Pancreas (tissue), 10 donors: ENCODE results near the gene NKX6-2. TPM values are rescaled to one million over a fixed set of nuclear protein-coding genes. Genes with fewer than 3 reads are reported as not detected.

Experiments
- ATAC-seq, 4 donors: fragments of 200-7000 bp; cut with Tn5 transposase; one replicate each; pipeline versions ENCODE4 v1.8.0 to v1.9.1; 2020; ENCODE audit warnings: mild to moderate bottlenecking in 4 of 4, moderate library complexity in 4 of 4
- DNase-seq, 6 donors: peaks; one replicate each; pipeline ENCODE4 v3.0.0-alpha.2; 2020
- FAIRE-seq: peaks from 2 replicates; lab custom pipeline; 2012; peaks lifted over from hg19 to GRCh38; lab: Jason Lieb, UNC
- H3K27ac ChIP-seq, 4 donors: fragments of 200-600 bp; sonication (generic); 1 replicate in 3 of 4; 2 replicates in 1 of 4; pipeline versions ENCODE4 v1.5.0 to v1.8.0; 2020
- H3K27me3 ChIP-seq, 4 donors: fragments of 200-600 bp; one replicate each; pipeline ENCODE4 v1.8.0; 2021
- H3K36me3 ChIP-seq, 3 donors: fragments of 200-600 bp; sonication (generic) in 1 of 3; one replicate each; pipeline versions ENCODE4 v1.5.0 to v1.8.0; 2020 to 2021
- H3K4me1 ChIP-seq, 3 donors: fragments of 200-600 bp; one replicate each; pipeline ENCODE4 v1.8.0; 2021
- H3K4me3 ChIP-seq, 4 donors: fragments of 200-600 bp; sonication (generic) in 2 of 4; one replicate each; pipeline versions ENCODE4 v1.5.0 to v1.8.0; 2020 to 2021
- H3K9me3 ChIP-seq, 4 donors: fragments of 200-600 bp; one replicate each; pipeline ENCODE4 v1.8.0; 2021
- CTCF ChIP-seq, 4 donors: fragments of 200-600 bp; sonication (generic) in 3 of 4; IDR thresholded peaks; one replicate each; pipeline versions ENCODE4 v1.5.0 to v1.8.0; 2021; ENCODE audit warnings: antibody characterized with exemption in 4 of 4
- WGBS, 2 donors: extraction: QIAGEN DNeasy Blood & Tissue Kit; methylation state at CpG; one replicate each; pipeline ENCODE4 v1.1.7; 2013; 5-methylcytosine and 5-hydroxymethylcytosine counted together
- intact Hi-C, 3 donors: fragments of 100-400 bp; cut with DNase I; formaldehyde crosslinking; loops; one replicate each; pipeline versions ENCODE4 v1.11.1 to v1.14.2; 2022
- polyA plus RNA-seq, 2 donors: library from polyadenylated mRNA; stranded (reverse); fragments of 200-250 nt; gene quantifications; one replicate each; pipeline ENCODE4 v1.2.3, GENCODE V29; 2013
- total RNA-seq, 6 donors: library from RNA; stranded (reverse); fragmentation: NEBNext Ultra II Directional in 4 of 6; extraction: Animal tissue kit (Norgen Biotek cat#: 25700) in 4 of 6; gene quantifications; one replicate each; pipeline versions ENCODE4 v1.2.1 to v1.2.4, GENCODE V29; 2021 to 2023
- donor health status: healthy with polysubstance abuse.
- donor health status: DM: no; HTN: no; CAD: no; lungs with moderate emphysema.
- donor health status: DM: no; HTN: no; CAD: no.
- donor health status: control.
- donor health status: control.
- donor health status: Bipolar disorder and iron deficiency.
- donor health status: DM: yes; HTN: yes; CAD: no.
- donor health status: DM: no; HTN: no; CAD: no.
- donor health status: DM: no; HTN: no; CAD: no.
- donor health status: DM: yes; HTN: yes; CAD: no.

Gene NKX6-2
- total and polyA plus RNA-seq, 8 donors = 0.09 to 2.3 (median 0.16) TPM; not detected in 3

DNA sequence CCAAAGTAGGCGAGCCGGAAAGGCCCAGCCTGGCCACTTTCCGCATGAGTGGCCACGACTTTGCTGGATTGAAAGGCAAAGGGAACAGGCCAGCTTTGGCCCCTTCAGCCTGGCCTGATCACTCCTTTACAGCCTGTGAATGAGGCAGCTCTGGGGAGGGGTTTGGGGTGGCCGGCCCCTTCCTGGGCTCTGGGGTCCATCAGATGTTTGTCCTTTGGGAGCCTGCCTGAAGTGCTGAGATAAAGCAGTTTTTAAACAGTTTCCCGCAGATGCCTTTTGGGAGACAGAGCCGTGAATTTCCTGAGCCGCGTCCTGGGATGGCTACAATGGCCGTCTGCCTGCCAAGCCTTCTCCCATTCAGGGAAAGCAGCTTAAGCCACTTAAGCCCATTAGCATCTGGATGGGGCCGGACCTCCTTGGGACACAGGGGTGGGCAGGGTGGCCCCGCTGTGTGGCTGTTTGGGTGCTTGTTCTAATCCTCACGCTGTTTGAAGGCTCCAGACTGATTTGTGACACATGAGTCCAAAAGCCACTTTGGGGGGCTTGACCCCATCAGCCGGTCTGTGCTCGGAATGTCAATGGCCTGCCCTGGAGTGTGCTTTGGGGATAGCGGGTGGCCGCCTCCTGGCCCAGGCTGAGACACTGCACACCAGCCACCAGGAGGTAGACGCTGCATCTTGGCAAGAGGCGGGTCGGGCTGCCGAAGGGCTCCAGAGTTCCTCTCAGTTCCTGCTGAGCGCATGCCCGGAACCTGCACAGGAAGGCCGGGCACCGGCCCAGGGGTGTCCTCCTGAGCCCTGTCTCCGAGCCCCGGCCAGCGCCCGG is 38.9 kb downstream of the NKX6-2 start:
- Histone ChIP-seq H3K27me3 (no peaks in the 10 kb centered on the region), H3K36me3 (peaks cover 0 to 9% (median 0%) of the 10 kb centered on the region in 3 donors), H3K4me1 (no peaks in the 10 kb centered on the region), H3K4me3 (no peak overlapping the region), H3K27ac (no peak overlapping the region), H3K9me3 (no peaks in the 10 kb centered on the region)
- 88 to 90% methylated on average over 29 of the region's 29 CpGs for WGBS, 2 donors
- FAIRE-seq (no peak), DNase-seq (no peak), ATAC-seq (no peak)
- intact Hi-C loops = no loop called here
- no peak for TF ChIP-seq CTCF (IDR thresholded peaks at IDR 0.05)

DNA sequence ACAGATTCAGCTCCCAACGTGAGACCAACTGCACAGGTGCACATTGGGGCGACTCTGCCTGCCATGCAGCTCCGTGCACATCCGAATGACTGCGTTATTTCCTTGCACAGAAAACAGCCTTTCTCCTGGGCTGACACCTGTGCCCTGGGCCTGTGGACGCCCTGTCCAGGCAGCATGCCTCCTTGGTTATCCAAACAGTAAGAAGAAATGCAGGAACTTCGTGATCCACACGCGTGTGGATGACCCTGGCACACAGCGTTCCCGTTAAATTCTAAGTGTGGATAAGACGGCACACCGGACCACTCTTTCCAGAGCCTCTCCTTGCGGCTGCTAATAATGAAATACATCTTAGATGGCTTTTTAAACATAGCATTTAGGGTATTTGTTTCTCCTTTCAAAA is 39.6 kb downstream of the NKX6-2 start:
- no peak for TF ChIP-seq CTCF (IDR thresholded peaks at IDR 0.05)
- H3K4me1 ChIP-seq = no peaks in the 10 kb centered on the region
- WGBS, 2 donors = 86 to 91% methylated on average over 14 of the region's 14 CpGs
- intact Hi-C loops = no loop called here
- no peak for ATAC-seq
- H3K36me3 ChIP-seq = peaks cover 0 to 9% (median 0%) of the 10 kb centered on the region in 3 donors
- no peak overlapping the region for H3K4me3 ChIP-seq
- no peak for FAIRE-seq
- no peaks in the 10 kb centered on the region for H3K27me3 ChIP-seq
- no peak for DNase-seq
- H3K9me3 ChIP-seq = no peaks in the 10 kb centered on the region
- no peak overlapping the region for H3K27ac ChIP-seq

- H3K4me3 ChIP-seq = no peak overlapping the region
- H3K36me3 ChIP-seq = peaks cover 0 to 5% (median 0%) of the 10 kb centered on the region in 3 donors
- no peaks in the 10 kb centered on the region for H3K27me3 ChIP-seq
- no peak overlapping the region for H3K27ac ChIP-seq
- no peaks in the 10 kb centered on the region for H3K9me3 ChIP-seq
- no peak for TF ChIP-seq CTCF (IDR thresholded peaks at IDR 0.05)
- intact Hi-C loops = no loop called here
- DNase-seq (no peak), ATAC-seq (no peak), FAIRE-seq (no peak)
- 95 to 96% methylated on average over 13 of the region's 13 CpGs for WGBS, 2 donors
- H3K4me1 ChIP-seq = no peaks in the 10 kb centered on the region
Measured at GRCh38 chr10:132745971-132746370, 40.0 kb downstream of the NKX6-2 start.

GRCh38 chr10:132745511-132745910 is 40.4 kb downstream of the NKX6-2 start:
- ATAC-seq (no peak), FAIRE-seq (no peak), DNase-seq (no peak)
- 92 to 93% methylated on average over 17 of the region's 17 CpGs for WGBS, 2 donors
- Histone ChIP-seq H3K4me1 (no peaks in the 10 kb centered on the region), H3K36me3 (peaks cover 0 to under 1% (median 0%) of the 10 kb centered on the region in 3 donors), H3K27ac (no peak overlapping the region), H3K9me3 (no peaks in the 10 kb centered on the region), H3K4me3 (no peak overlapping the region), H3K27me3 (no peaks in the 10 kb centered on the region)
- intact Hi-C loops = no loop called here
- no peak for TF ChIP-seq CTCF (IDR thresholded peaks at IDR 0.05)

DNA sequence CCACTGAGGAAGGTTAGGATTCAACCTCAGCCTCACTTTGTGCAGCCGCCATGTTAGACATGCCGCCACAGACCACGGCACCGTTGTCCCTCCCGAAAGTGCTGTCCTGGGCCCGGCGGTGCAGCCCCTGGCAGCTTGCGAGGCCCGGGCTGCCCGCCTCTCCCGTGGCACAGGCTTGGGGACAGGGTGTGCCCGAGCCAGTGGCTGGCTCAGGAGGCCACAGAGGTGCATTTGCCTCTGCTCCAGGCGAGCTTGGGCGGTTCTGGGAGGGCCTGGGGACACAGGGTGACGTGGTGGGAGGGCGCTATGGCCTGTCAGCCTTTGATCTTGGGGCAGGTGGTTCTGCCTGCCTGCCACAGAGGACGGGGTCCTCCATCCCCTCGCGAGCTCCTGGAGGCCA is 41.1 kb downstream of the NKX6-2 start:
- H3K9me3 ChIP-seq = no peaks in the 10 kb centered on the region
- no peaks in the 10 kb centered on the region for H3K4me1 ChIP-seq
- H3K27ac ChIP-seq = no peak overlapping the region
- H3K4me3 ChIP-seq = no peak overlapping the region
- FAIRE-seq (no peak), DNase-seq (no peak), ATAC-seq (no peak)
- no peak for TF ChIP-seq CTCF (IDR thresholded peaks at IDR 0.05)
- intact Hi-C loops = no loop called here
- 95 to 96% methylated on average over 19 of the region's 19 CpGs for WGBS, 2 donors
- no peaks in the 10 kb centered on the region for H3K36me3 ChIP-seq
- H3K27me3 ChIP-seq = no peaks in the 10 kb centered on the region
